Activated CD8-positive, alpha-beta T cell treated with anti-CD3 and anti-CD28 coated beads, Interleukin-2, amount 10 ng/mL, durations not matched to agents 7 days and 5 days (primary cell): ENCODE measurements around the gene SMPD2. TPM values are rescaled to one million over a fixed set of nuclear protein-coding genes. Genes with fewer than 3 reads are reported as not detected.

Experiments
- ATAC-seq: fragments of 150-1000 bp; cut with Tn5 transposase; one replicate; pipeline ENCODE4 v1.10.0; 2021; ENCODE audit warnings: moderate library complexity
- CTCF ChIA-PET: fragments of 350-600 bp; sonication (Branson Sonifier 250); formaldehyde crosslinking; loops from one replicate; lab custom pipeline; 2021; ENCODE audit warnings: antibody characterized with exemption; lab: Charles Lee
- POLR2A ChIA-PET: fragments of 350-600 bp; sonication (Branson Sonifier 250); formaldehyde crosslinking; loops from one replicate; lab custom pipeline; 2021; ENCODE audit warnings: antibody characterized with exemption; lab: Charles Lee
- DNase-seq: peaks from one replicate; pipeline ENCODE4 v3.0.0-alpha.2; 2020
- H3K27ac Mint-ChIP-seq: one replicate; pipeline ENCODE4 v1.8.0; 2021; ENCODE audit warnings: mild to moderate bottlenecking, mixed read lengths
- H3K27me3 Mint-ChIP-seq: one replicate; pipeline ENCODE4 v1.8.0; 2021; ENCODE audit warnings: low read depth, mixed read lengths
- H3K36me3 Mint-ChIP-seq: one replicate; pipeline ENCODE4 v1.8.0; 2021; ENCODE audit warnings: low read depth, mixed read lengths
- H3K4me1 Mint-ChIP-seq: one replicate; pipeline ENCODE4 v1.8.0; 2021; ENCODE audit warnings: low read depth, mixed read lengths
- H3K4me3 Mint-ChIP-seq: one replicate; pipeline ENCODE4 v1.8.0; 2021; ENCODE audit warnings: mild to moderate bottlenecking, mixed read lengths
- H3K9me3 Mint-ChIP-seq: one replicate; pipeline ENCODE4 v1.8.0; 2022; ENCODE audit warnings: mixed read lengths; ENCODE audit not compliant: insufficient read depth
- total RNA-seq, 2 experiments: library from RNA; stranded (reverse); gene quantifications; one replicate each; pipeline ENCODE4 v1.2.3, GENCODE V29; 2021

SMPD2 gene
- total RNA-seq: 10 to 100 TPM; 15.5 to 15.6 TPM

- ChIA-PET CTCF (interaction anchor here (0.7 to 2.9 kb wide), 10 partner anchors 10 to 253 kb away, joined by 3 to 24 read pairs (median 9); partner anchors contain the start of genes AK9, CD164 and MICAL1), POLR2A (interaction anchor here (0.6 to 5.7 kb wide), 9 partner anchors 8 to 538 kb away, joined by 3 to 72 read pairs (median 5); partner anchors contain the start of genes CD164, CEP57L1 and MICAL1)
- Mint-ChIP-seq H3K27me3 (no peaks in the 10 kb centered on the region), H3K36me3 (peaks cover 25% of the 10 kb centered on the region), H3K27ac (peak within 1 kb of the TSS; percentile 82), H3K9me3 (no peaks in the 10 kb centered on the region), H3K4me3 (peak within 1 kb of the TSS; percentile 90), H3K4me1 (peaks cover 29% of the 10 kb centered on the region)
- DNase-seq (peak; percentile 82), ATAC-seq (peak; percentile 88)
Observed at GRCh38 chr6:109440331-109441068, at the start of gene SMPD2, which contains the start of gene PPIL6. Gene SMPD2 (plus strand): TSS chr6:109440724. CDS start chr6:109441122, 398 bp downstream. Gene PPIL6 (minus strand): TSS chr6:109440628. CDS start chr6:109440590, 38 bp downstream.

GRCh38 chr6:109393157-109393885, 47.2 kb upstream of the SMPD2 start:
- H3K9me3 Mint-ChIP-seq: no peaks in the 10 kb centered on the region
- H3K27ac Mint-ChIP-seq: no peak overlapping the region
- H3K4me3 Mint-ChIP-seq: no peak overlapping the region
- H3K36me3 Mint-ChIP-seq: no peaks in the 10 kb centered on the region
- ChIA-PET POLR2A (interaction anchor here (3.2 kb wide), 1 partner anchor 10 kb away, joined by 15 read pairs; the partner anchor contains the start of gene CD164), CTCF (interaction anchor here (4.3 to 5.7 kb wide), 2 partner anchors 9 to 205 kb away, joined by 17 to 39 read pairs; partner anchors contain the start of gene CD164)
- H3K27me3 Mint-ChIP-seq: no peaks in the 10 kb centered on the region
- no peak for ATAC-seq
- H3K4me1 Mint-ChIP-seq: peaks cover 9% of the 10 kb centered on the region
- no peak for DNase-seq

- DNase-seq (no peak), ATAC-seq (no peak)
- Mint-ChIP-seq H3K36me3 (no peaks in the 10 kb centered on the region), H3K27me3 (no peaks in the 10 kb centered on the region), H3K9me3 (no peaks in the 10 kb centered on the region), H3K4me3 (no peak overlapping the region), H3K27ac (no peak overlapping the region), H3K4me1 (peaks cover 9% of the 10 kb centered on the region)
- CTCF ChIA-PET: interaction anchor here (5.7 kb wide), 1 partner anchor 10 kb away, joined by 39 read pairs; the partner anchor contains the start of gene CD164
- POLR2A ChIA-PET: interaction anchor here (3.2 kb wide), 1 partner anchor 11 kb away, joined by 15 read pairs; the partner anchor contains the start of gene CD164
Observed at GRCh38 chr6:109393886-109394281, 46.6 kb upstream of the SMPD2 start.

- ATAC-seq: no peak
- Mint-ChIP-seq H3K36me3 (no peaks in the 10 kb centered on the region), H3K9me3 (no peaks in the 10 kb centered on the region)
Observed at GRCh38 chr6:109396046-109396718, 44.3 kb upstream of the SMPD2 start.

GRCh38 chr6:109397020-109397419, 43.5 kb upstream of the SMPD2 start:
- no peaks in the 10 kb centered on the region for H3K36me3 Mint-ChIP-seq
- no peaks in the 10 kb centered on the region for H3K9me3 Mint-ChIP-seq
- ATAC-seq (peak; percentile 33), DNase-seq (no peak)
- H3K27me3 Mint-ChIP-seq: no peaks in the 10 kb centered on the region
- POLR2A ChIA-PET: interaction anchor here (0.6 kb wide), 1 partner anchor 21 kb away, joined by 4 read pairs; no protein-coding TSS in a partner anchor
- no peak overlapping the region for H3K4me3 Mint-ChIP-seq
- CTCF ChIA-PET: interaction anchor here (5.7 kb wide), 1 partner anchor 13 kb away, joined by 39 read pairs; the partner anchor contains the start of gene CD164
- no peak overlapping the region for H3K27ac Mint-ChIP-seq
- H3K4me1 Mint-ChIP-seq: peaks cover 5% of the 10 kb centered on the region

More at GRCh38 chr6:109396046-109396718, 44.3 kb upstream of the SMPD2 start:
- DNase-seq: no peak
- Mint-ChIP-seq H3K27me3 (no peaks in the 10 kb centered on the region), H3K27ac (no peak overlapping the region), H3K4me1 (peaks cover 5% of the 10 kb centered on the region), H3K4me3 (no peak overlapping the region)
- ChIA-PET CTCF (interaction anchor here (5.7 kb wide), 1 partner anchor 12 kb away, joined by 39 read pairs; the partner anchor contains the start of gene CD164), POLR2A (no interaction called here)

- Mint-ChIP-seq H3K27ac (no peak overlapping the region), H3K9me3 (no peaks in the 10 kb centered on the region), H3K4me3 (no peak overlapping the region), H3K27me3 (peaks cover 15% of the 10 kb centered on the region), H3K36me3 (no peaks in the 10 kb centered on the region), H3K4me1 (no peaks in the 10 kb centered on the region)
- DNase-seq: no peak
- POLR2A ChIA-PET: no interaction called here
- ATAC-seq: no peak
- CTCF ChIA-PET: no interaction called here
Observed at GRCh38 chr6:109406196-109406595, 34.3 kb upstream of the SMPD2 start.

- no peaks in the 10 kb centered on the region for H3K9me3 Mint-ChIP-seq
Observed at GRCh38 chr6:109411034-109411433, 29.5 kb upstream of the SMPD2 start.

GRCh38 chr6:109417646-109418045, 22.9 kb upstream of the SMPD2 start:
- no peak for ATAC-seq

More at GRCh38 chr6:109411034-109411433, 29.5 kb upstream of the SMPD2 start:
- DNase-seq (no peak), ATAC-seq (no peak)
- ChIA-PET POLR2A (no interaction called here), CTCF (interaction anchor here (1.0 kb wide), 1 partner anchor 28 kb away, joined by 3 read pairs; no protein-coding TSS in a partner anchor)
- Mint-ChIP-seq H3K27ac (no peak overlapping the region), H3K27me3 (peaks cover 11% of the 10 kb centered on the region), H3K36me3 (no peaks in the 10 kb centered on the region), H3K4me1 (no peaks in the 10 kb centered on the region), H3K4me3 (no peak overlapping the region)

GRCh38 chr6:109420751-109421150, 19.8 kb upstream of the SMPD2 start:
- Mint-ChIP-seq H3K27me3 (no peaks in the 10 kb centered on the region), H3K27ac (no peak overlapping the region), H3K36me3 (no peaks in the 10 kb centered on the region), H3K4me1 (peaks cover 2% of the 10 kb centered on the region), H3K4me3 (no peak overlapping the region), H3K9me3 (no peaks in the 10 kb centered on the region)
- ChIA-PET CTCF (no interaction called here), POLR2A (no interaction called here)
- DNase-seq (no peak), ATAC-seq (no peak)

More at GRCh38 chr6:109417646-109418045, 22.9 kb upstream of the SMPD2 start:
- Mint-ChIP-seq H3K4me1 (no peaks in the 10 kb centered on the region), H3K36me3 (no peaks in the 10 kb centered on the region), H3K9me3 (no peaks in the 10 kb centered on the region), H3K27ac (no peak overlapping the region), H3K4me3 (no peak overlapping the region), H3K27me3 (peaks cover 2% of the 10 kb centered on the region)
- POLR2A ChIA-PET: no interaction called here
- CTCF ChIA-PET: interaction anchor here (1.9 kb wide), 1 partner anchor 35 kb away, joined by 6 read pairs; no protein-coding TSS in a partner anchor
- DNase-seq: no peak

GRCh38 chr6:109421184-109421583, 19.3 kb upstream of the SMPD2 start:
- Mint-ChIP-seq H3K27me3 (no peaks in the 10 kb centered on the region), H3K4me3 (no peak overlapping the region), H3K36me3 (no peaks in the 10 kb centered on the region), H3K9me3 (no peaks in the 10 kb centered on the region), H3K27ac (no peak overlapping the region), H3K4me1 (peaks cover 2% of the 10 kb centered on the region)
- POLR2A ChIA-PET: no interaction called here
- CTCF ChIA-PET: no interaction called here
- DNase-seq (no peak), ATAC-seq (no peak)

GRCh38 chr6:109424946-109425345, 15.6 kb upstream of the SMPD2 start:
- peaks cover 2% of the 10 kb centered on the region for H3K4me1 Mint-ChIP-seq
- CTCF ChIA-PET: no interaction called here
- H3K9me3 Mint-ChIP-seq: no peaks in the 10 kb centered on the region
- peaks cover 7% of the 10 kb centered on the region for H3K27me3 Mint-ChIP-seq
- DNase-seq: no peak
- no peak overlapping the region for H3K4me3 Mint-ChIP-seq
- ATAC-seq: no peak
- no peak overlapping the region for H3K27ac Mint-ChIP-seq
- no peaks in the 10 kb centered on the region for H3K36me3 Mint-ChIP-seq
- POLR2A ChIA-PET: no interaction called here
